GM18508 (cell line): ENCODE data around the gene DENND11.
A peak's percentile ranks its signal among the peaks of the same experiment; 100 is the strongest.
"Not testable (repeated sequence)": the region's sequence is repeated elsewhere in the genome, so short reads cannot be mapped to it uniquely, and the experiment has no call there.

Source experiments
- ATAC-seq: cut with Tn5 transposase; IDR thresholded peaks from one replicate; pipeline ENCODE4 v1.9.1; 2021; ENCODE audit warnings: moderate number of reproducible peaks; ENCODE audit not compliant: insufficient read depth, unreplicated experiment

Gene DENND11

DNA sequence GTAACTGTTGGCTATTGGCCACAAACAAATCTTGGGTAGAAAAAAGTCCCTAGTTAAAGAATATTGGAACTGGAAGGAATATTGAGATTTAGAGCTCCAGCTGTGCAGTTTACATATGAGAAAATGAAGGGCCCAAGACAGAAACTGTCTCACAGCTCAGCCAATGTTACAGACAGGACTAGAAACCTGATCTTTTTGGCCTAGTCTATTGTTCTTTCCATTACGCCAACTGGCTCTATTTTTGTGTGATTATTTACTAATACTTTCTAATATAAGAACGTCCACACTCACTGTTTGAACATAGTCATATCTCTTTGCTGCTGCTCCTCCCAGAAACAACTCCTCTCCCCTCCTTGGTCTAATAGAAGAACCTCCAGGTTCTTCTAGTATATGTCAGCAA, 7.4 kb upstream of the DENND11 start:
- no peak for ATAC-seq

GRCh38 chr7:141708351-141708750, 6.4 kb upstream of the DENND11 start, which contains the start of gene WEE2:
WEE2 (plus strand) TSS chr7:141708353; CDS start chr7:141708759, 406 bp downstream.
- ATAC-seq: no peak

- ATAC-seq: no peak
Observed at GRCh38 chr7:141706239-141707064, 4.5 kb upstream of the DENND11 start.

DNA sequence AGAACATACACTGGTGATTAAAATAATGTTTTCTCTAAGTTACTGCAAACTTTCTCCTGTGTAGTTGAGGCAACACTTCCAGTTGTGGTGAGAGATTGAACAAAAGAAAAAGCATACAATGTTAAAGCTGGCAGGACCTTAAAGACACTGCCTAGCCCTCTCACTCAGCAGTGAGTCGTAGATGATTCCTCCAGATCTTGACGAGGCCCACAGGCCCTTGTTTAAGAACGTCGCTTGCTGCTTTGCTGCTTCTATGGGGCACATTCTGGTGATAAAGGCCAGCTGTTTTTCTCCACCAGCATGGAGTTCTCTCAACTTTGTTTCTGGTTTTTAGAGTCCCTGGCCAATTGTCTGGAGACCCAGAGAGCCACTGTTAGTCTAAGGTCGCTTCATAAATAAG, 2.8 kb upstream of the DENND11 start:
- ATAC-seq: no peak

DNA sequence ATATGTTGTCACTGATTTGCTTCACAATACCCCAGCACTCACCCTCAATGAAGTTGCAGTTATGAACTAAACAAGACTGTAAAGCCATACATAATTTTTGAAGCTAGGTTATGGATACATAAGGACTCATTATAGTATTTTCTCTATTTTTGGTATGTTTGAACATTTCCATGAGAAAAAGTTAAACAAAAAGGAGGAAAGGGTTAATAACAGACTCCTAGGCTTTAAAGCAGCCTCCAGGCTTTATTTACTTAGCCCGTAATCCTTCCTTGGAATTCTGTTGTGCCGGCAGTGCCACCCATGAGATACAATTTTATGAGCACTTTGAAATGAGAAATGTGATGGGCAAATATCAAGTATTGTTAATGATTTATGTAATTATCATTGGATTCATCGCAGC, 2.1 kb upstream of the DENND11 start:
- ATAC-seq: no peak

DNA sequence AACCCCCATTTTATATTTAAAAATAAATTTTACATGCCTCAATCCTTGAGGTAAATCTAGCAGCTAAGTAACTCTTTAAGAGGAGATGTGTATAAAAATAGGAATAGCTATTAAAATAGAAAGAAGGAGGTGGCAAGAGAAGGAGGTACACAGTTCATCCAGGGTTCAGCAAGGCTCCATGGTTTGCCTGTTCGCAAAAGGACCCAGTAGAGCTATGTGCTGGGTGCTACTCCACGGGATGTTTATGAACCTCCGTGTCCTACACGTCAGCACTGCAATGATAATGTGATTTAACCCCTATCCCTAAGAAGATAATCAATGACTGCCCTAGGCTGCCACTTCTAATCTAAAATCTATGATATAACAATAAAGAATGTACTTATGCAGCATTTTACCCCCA, 926 bp upstream of the DENND11 start:
- ATAC-seq: no peak

DNA sequence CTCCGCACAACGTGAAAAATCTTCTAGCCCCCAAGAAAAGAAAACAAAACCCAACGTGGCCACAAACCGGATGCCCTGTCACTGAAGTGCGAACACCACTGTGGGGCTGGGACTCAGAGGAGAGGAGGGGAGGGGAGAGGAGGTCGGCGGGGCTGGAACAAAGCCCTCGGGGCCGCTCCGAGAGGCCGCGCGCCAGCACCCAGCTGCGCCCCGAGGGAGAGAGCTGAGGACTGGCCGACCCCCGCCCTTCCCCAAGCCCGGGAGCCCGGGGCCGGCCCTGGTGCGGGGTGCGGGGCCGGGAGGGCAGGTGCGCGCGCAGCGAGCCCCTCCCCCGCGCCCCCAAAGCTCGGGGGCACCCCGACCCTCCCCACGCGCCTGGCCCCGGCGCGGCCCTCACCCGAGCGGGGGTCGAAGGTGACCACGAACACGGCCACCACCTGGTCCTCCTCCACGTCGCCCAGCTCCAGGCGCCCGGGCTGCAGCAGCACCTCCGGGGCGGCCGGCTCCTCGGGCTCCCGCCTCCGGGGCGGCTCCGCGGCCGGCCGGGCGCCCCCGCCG, 398 bp downstream of the DENND11 start:
- ATAC-seq: peak; percentile 36

DNA sequence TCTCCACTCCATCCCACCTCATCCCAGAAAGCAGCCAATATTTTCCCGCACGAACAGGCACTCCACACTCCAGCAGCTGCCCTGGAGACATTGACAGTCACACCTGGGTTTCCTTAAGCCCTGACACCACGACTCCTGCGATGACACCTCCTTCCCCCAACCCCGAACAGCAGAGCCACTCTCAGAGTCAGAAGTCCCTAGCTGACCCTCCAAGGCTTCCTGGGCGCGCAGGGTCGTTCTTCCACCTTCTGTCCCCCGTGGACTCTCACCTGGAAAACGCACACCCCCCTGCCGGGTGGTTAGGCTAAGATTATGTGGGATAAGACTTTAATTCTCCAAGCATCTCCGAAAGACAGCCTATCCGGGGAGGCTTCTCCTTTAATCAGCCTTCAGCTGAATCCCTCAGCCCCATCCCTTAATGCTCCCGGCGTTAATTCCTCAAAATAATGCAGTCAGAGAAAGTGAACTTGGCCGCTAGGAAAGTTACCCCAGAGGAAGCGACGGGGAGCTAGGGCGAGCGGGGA, 1.1 kb downstream of the DENND11 start:
- ATAC-seq: no peak

GRCh38 chr7:141700296-141700847, 1.6 kb downstream of the DENND11 start:
- ATAC-seq: no peak

DNA sequence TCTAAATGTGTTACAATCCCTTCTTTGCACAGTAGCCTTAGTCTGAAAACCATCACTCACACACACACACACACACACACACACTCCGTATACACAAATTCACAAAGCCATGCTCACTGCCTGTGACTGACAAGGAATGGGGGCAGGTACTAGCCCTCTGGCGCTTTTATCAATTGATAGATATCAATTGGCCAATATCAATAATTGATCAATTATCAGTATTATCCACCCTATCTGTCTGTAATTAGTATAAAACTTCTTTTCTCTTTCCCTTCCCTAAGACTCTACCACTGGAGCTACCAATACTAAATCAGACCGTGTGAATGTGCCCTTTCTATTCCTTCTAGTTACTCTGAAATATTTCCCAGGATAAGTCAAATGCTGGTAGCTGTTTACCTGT, 2.1 kb downstream of the DENND11 start:
- ATAC-seq: no peak

GRCh38 chr7:141698247-141699015, 3.5 kb downstream of the DENND11 start:
- ATAC-seq: no peak

GRCh38 chr7:141697211-141697871, 4.6 kb downstream of the DENND11 start:
- ATAC-seq: no peak

GRCh38 chr7:141696348-141696747, 5.6 kb downstream of the DENND11 start:
- ATAC-seq: no peak

GRCh38 chr7:141695803-141696289, 6.1 kb downstream of the DENND11 start:
- no peak for ATAC-seq

DNA sequence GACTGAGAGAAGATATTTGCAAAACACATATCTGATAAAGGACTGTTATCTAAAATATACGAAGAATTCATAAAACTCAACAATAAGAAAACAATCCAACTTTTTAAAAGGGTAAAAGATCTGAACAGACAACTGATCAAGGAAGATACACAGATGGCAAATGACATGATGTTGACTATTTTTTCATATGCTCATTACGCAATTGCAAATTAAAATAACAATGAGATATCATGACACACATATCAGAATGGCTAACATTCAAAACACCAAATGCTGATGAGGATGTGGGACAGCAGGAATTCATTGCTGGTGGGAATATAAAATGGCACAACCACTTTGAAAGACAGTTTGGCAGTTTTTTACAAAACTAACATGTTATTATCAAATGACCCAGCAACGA, 8.9 kb downstream of the DENND11 start:
- ATAC-seq: no peak

GRCh38 chr7:141691961-141692360, 10.0 kb downstream of the DENND11 start:
- no peak for ATAC-seq

- ATAC-seq: no peak
Observed at GRCh38 chr7:141691540-141691939, 10.4 kb downstream of the DENND11 start.

GRCh38 chr7:141689072-141689825, 12.7 kb downstream of the DENND11 start:
- not testable (repeated sequence) for ATAC-seq

DNA sequence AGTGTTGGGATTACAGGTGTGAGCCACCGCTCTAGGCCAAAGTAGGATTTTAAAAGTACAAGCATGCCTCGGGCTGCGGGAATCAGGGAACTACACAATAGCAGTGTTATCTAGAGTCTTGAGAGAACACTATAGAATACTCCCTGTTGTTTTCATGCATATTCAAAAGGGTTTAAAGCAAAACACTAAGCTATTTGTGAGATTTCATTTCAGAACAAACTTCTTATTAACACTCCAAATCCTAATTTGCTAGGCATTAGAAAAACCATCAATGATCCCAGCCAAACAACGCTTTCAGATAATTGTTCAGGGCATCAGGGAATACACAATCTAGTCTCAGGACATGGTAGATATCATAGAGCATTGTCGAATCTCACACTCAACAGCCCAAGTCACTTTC, 13.9 kb downstream of the DENND11 start:
- ATAC-seq: no peak
